Uterus (tissue), 4 donors: ENCODE results near the gene SPTBN5. TPM values are rescaled to one million over a fixed set of nuclear protein-coding genes. Genes with fewer than 3 reads are reported as not detected.

ENCODE experiments used
- DNase-seq, 2 donors: peaks; one replicate each; pipeline ENCODE4 v3.0.0-alpha.2; 2019 to 2020
- H3K27ac ChIP-seq, 2 donors: fragments of 200-600 bp; sonication (generic); 1 replicate in 1 of 2; 2 replicates in 1 of 2; pipeline ENCODE4 v1.5.1; 2016 to 2018
- H3K27me3 ChIP-seq, 2 donors: fragments of 200-600 bp; sonication (generic); one replicate each; pipeline ENCODE4 v1.5.1; 2018 to 2019; ENCODE audit warnings: control low read depth in 1 of 2
- H3K36me3 ChIP-seq, 2 donors: fragments of 200-600 bp; sonication (generic); one replicate each; pipeline ENCODE4 v1.5.1; 2019; ENCODE audit warnings: control low read depth in 1 of 2
- H3K4me1 ChIP-seq, 2 donors: fragments of 200-600 bp; sonication (generic); one replicate each; pipeline ENCODE4 v1.5.1; 2018 to 2019; ENCODE audit warnings: control low read depth in 1 of 2
- H3K4me3 ChIP-seq, 2 donors: fragments of 200-600 bp; sonication (generic); 1 replicate in 1 of 2; 2 replicates in 1 of 2; pipeline ENCODE4 v1.5.1; 2018 to 2019; ENCODE audit warnings: mild to moderate bottlenecking in 1 of 2
- H3K9me3 ChIP-seq, 2 donors: fragments of 200-600 bp; sonication (generic); one replicate each; pipeline ENCODE4 v1.5.1; 2019; ENCODE audit warnings: control low read depth in 1 of 2
- CTCF ChIP-seq, 4 experiments: fragments of 200-600 bp in 2 of 4; fragments of 450-650 bp in 2 of 4; sonication (generic) in 2 of 4; IDR thresholded peaks; one replicate each; pipeline ENCODE4 v1.5.1; 2016 to 2019; ENCODE audit warnings: antibody characterized with exemption in 4 of 4, mild to moderate bottlenecking in 2 of 4, moderate library complexity in 1 of 4
- POLR2A ChIP-seq, 2 donors: fragments of 450-650 bp; IDR thresholded peaks; one replicate each; pipeline ENCODE4 v1.6.1; 2016; ENCODE audit warnings: antibody characterized with exemption in 2 of 2, mild to moderate bottlenecking in 1 of 2, moderate library complexity in 1 of 2
- intact Hi-C: fragments of 100-400 bp; cut with DNase I; formaldehyde crosslinking; loops from one replicate; pipeline ENCODE4 v1.15.1; 2023; ENCODE audit warnings: low total_unique reads
- total RNA-seq, 4 donors: library from RNA; depleted of rRNA in 3 of 4; stranded (reverse); fragments of >200 nt in 3 of 4; gene quantifications; one replicate each; pipeline versions ENCODE4 v1.1.0 to v1.2.4, GENCODE V29; 2014 to 2023
- donor health status: DM: yes; HTN: yes; CAD: no.

The SPTBN5 gene
- total RNA-seq, 4 donors from 2014 or later = 0.51 to 0.76 (median 0.61) TPM; not detected in 1

GRCh38 chr15:41824062-41824745 lies 69.6 kb downstream of the SPTBN5 start:
- Histone ChIP-seq H3K4me3 (no peak overlapping the region), H3K9me3 (no peaks in the 10 kb centered on the region), H3K36me3 (no peaks in the 10 kb centered on the region), H3K4me1 (peaks cover 0 to 11% of the 10 kb centered on the region in 2 donors), H3K27me3 (no peaks in the 10 kb centered on the region), H3K27ac (no peak overlapping the region)
- DNase-seq = no peak
- TF ChIP-seq CTCF (IDR thresholded peaks at IDR 0.05) (no peak), POLR2A (IDR thresholded peaks at IDR 0.05) (no peak)
- intact Hi-C loops = no loop called here

GRCh38 chr15:41823502-41823901 lies 70.4 kb downstream of the SPTBN5 start:
- Histone ChIP-seq H3K36me3 (no peaks in the 10 kb centered on the region), H3K9me3 (no peaks in the 10 kb centered on the region), H3K4me1 (peaks cover 0 to 6% of the 10 kb centered on the region in 2 donors), H3K27ac (no peak overlapping the region), H3K27me3 (no peaks in the 10 kb centered on the region), H3K4me3 (no peak overlapping the region)
- intact Hi-C loops = no loop called here
- DNase-seq = no peak
- TF ChIP-seq POLR2A (IDR thresholded peaks at IDR 0.05) = no peak
- TF ChIP-seq CTCF (IDR thresholded peaks at IDR 0.05) = no peak

GRCh38 chr15:41822957-41823356 lies 70.9 kb downstream of the SPTBN5 start:
- DNase-seq = no peak
- H3K27me3 ChIP-seq = no peaks in the 10 kb centered on the region
- H3K4me1 ChIP-seq = peaks cover 0 to 6% of the 10 kb centered on the region in 2 donors
- no peaks in the 10 kb centered on the region for H3K36me3 ChIP-seq
- TF ChIP-seq POLR2A (IDR thresholded peaks at IDR 0.05) = no peak
- TF ChIP-seq CTCF (IDR thresholded peaks at IDR 0.05) = no peak
- H3K4me3 ChIP-seq = no peak overlapping the region
- intact Hi-C loops = no loop called here
- no peak overlapping the region for H3K27ac ChIP-seq
- no peaks in the 10 kb centered on the region for H3K9me3 ChIP-seq

- Histone ChIP-seq H3K4me3 (no peak overlapping the region), H3K27me3 (no peaks in the 10 kb centered on the region), H3K9me3 (no peaks in the 10 kb centered on the region), H3K4me1 (peaks cover 0 to 4% of the 10 kb centered on the region in 2 donors), H3K27ac (no peak overlapping the region), H3K36me3 (no peaks in the 10 kb centered on the region)
- DNase-seq = no peak
- TF ChIP-seq POLR2A (IDR thresholded peaks at IDR 0.05) = no peak
- TF ChIP-seq CTCF (IDR thresholded peaks at IDR 0.05) = no peak
- intact Hi-C loops = no loop called here
Measured at GRCh38 chr15:41822471-41822870, 71.4 kb downstream of the SPTBN5 start.

- intact Hi-C loops = no loop called here
- H3K27me3 ChIP-seq = no peaks in the 10 kb centered on the region
- TF ChIP-seq POLR2A (IDR thresholded peaks at IDR 0.05) (no peak), CTCF (IDR thresholded peaks at IDR 0.05) (no peak)
- H3K27ac ChIP-seq = no peak overlapping the region
- DNase-seq = no peak
- H3K9me3 ChIP-seq = no peaks in the 10 kb centered on the region
- H3K4me3 ChIP-seq = no peak overlapping the region
- no peaks in the 10 kb centered on the region for H3K36me3 ChIP-seq
- no peaks in the 10 kb centered on the region for H3K4me1 ChIP-seq
Measured at GRCh38 chr15:41821831-41822230, 72.0 kb downstream of the SPTBN5 start.
